ENCODE measurements around the gene ANK2. TPM values are rescaled to one million over a fixed set of nuclear protein-coding genes. Genes with fewer than 3 reads are reported as not detected.

Gene ANK2
- total and polyA plus RNA-seq, 2 of the 13 experiments (the other 11 are each of a cell fraction or from before 2014, with no cell fraction given) = 2.7 to 15.1 TPM

DNA sequence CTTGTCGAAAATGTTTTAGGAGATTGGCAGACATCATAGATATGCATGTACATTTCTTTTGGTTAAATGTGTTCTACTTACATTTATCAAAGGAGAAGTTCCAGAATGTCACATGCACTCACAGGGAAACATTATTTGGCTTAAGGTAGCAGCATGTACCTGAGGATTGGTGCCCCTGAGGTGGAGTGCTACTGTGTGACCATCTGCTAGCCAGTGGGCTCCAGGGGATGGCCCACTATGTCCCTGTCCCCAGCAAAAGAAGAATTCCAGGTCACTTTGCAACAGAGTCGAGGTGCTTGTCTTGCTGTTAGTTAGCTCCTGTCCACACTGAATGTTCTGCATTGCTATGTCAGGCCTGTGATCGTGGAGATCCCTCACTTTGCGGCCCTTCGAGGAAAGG is 283.2 kb downstream of the ANK2 start:
- no peak for ATAC-seq
- CTCF ChIA-PET (ENCODE audit: low intra/inter-chr PET ratio, low total read pairs) = no interaction called here
- intact Hi-C loops (cut with micrococcal nuclease; ENCODE audit: unreplicated experiment) = no loop called here

More for the DNA sequence above, 283.2 kb downstream of the ANK2 start:
- in situ Hi-C loops (cut with HindIII; ENCODE audit: extremely low pct_ligation_motif_present, low pct_unique_long_range_greater_than_20kb) = no loop called here
- no peak for DNase-seq (ENCODE audit: low spot score)
- 80% methylated on average over 5 of the region's 5 CpGs for WGBS (ENCODE audit: low lambda C conversion rate)
- H4K20me1 ChIP-seq (ENCODE audit: insufficient read depth, low read length) = no peaks in the 10 kb centered on the region
- no peak overlapping the region for H3K9ac ChIP-seq (ENCODE audit: insufficient read depth, low read depth, low read length)
- no peaks in the 10 kb centered on the region for H3K9me3 ChIP-seq (ENCODE audit: low read length)
- POLR2A ChIA-PET = no interaction called here
- no peak overlapping the region for H3K4me3 ChIP-seq (replicated peaks in 1 of 3; ENCODE audit: insufficient read depth in 1 of 3, low read depth in 2 of 3, low read length in 3 of 3)
- FAIRE-seq = no peak
- BruUV-seq (replicated peaks) = no TSS peak
- no peak overlapping the region for H2AFZ ChIP-seq (ENCODE audit: low read length)
- no peaks in the 10 kb centered on the region for H3K79me2 ChIP-seq (ENCODE audit: insufficient read depth, low read length)
- H3K36me3 ChIP-seq (replicated peaks in 1 of 2; ENCODE audit: control insufficient read depth in 1 of 2, insufficient read depth in 2 of 2, low read length in 2 of 2) = no peaks in the 10 kb centered on the region
- TF ChIP-seq CBX2 (IDR thresholded peaks at IDR 0.05; ENCODE audit: low read depth, low read length) (no peak), CBX2 (CRISPR knock-in tag; IDR thresholded peaks at IDR 0.05; ENCODE audit: low read depth) (no peak), ZHX1 (CRISPR knock-in tag; IDR thresholded peaks at IDR 0.05; ENCODE audit: low read depth) (no peak), GFI1 (CRISPR knock-in tag; IDR thresholded peaks at IDR 0.05; ENCODE audit: borderline replicate concordance) (no peak), CCAR2 (optimal IDR thresholded peaks at IDR 0.05; ENCODE audit: low read depth, low read length) (no peak)
- H3K27me3 ChIP-seq (ENCODE audit: control insufficient read depth in 1 of 2, insufficient read depth in 2 of 2, low read length in 2 of 2) = no peaks in the 10 kb centered on the region
- no peaks in the 10 kb centered on the region for H3K4me1 ChIP-seq (ENCODE audit: insufficient read depth, low read length)
- no peak overlapping the region for H3K27ac ChIP-seq (ENCODE audit: extremely low read length, insufficient read depth, low read length)
- H3K4me2 ChIP-seq (ENCODE audit: low read depth, low read length) = no peak overlapping the region
